SU-DHL-6 (cell line): ENCODE results near the gene CACNB3.

ENCODE experiments used
- H2AFZ ChIP-seq: fragments of 200-600 bp; sonication (generic); 2 replicates; pipeline ENCODE4 v1.6.1; 2014; ENCODE audit warnings: low read depth, mild to moderate bottlenecking, moderate library complexity, mixed read lengths, antibody characterized with exemption, low read length; ENCODE audit not compliant: severe bottlenecking
- H3F3A ChIP-seq: fragments of 200-600 bp; shearing (Covaris generic); 2 replicates; pipeline ENCODE4 v1.6.0; 2016; ENCODE audit warnings: antibody characterized with exemption, mild to moderate bottlenecking; ENCODE audit not compliant: insufficient read depth
- H3K27ac ChIP-seq: fragments of 200-600 bp; sonication (generic); 2 replicates; pipeline ENCODE4 v1.5.1; 2016; ENCODE audit warnings: low read depth, mild to moderate bottlenecking, low read length, moderate library complexity, mixed read lengths
- H3K27me3 ChIP-seq: fragments of 200-600 bp; sonication (generic), shearing (Covaris generic); 2 replicates; pipeline ENCODE4 v1.6.0; 2014; ENCODE audit warnings: mild to moderate bottlenecking, low read length
- H3K36me3 ChIP-seq: fragments of 200-600 bp; sonication (generic); 2 replicates; pipeline ENCODE4 v1.6.1; 2014; ENCODE audit warnings: mild to moderate bottlenecking, low read length, mixed read lengths
- H3K4me2 ChIP-seq: fragments of 300-600, 200-600 bp; shearing (Covaris generic), sonication (generic); 2 replicates; pipeline ENCODE4 v1.6.0; 2014; ENCODE audit warnings: low read length, low read depth, mild to moderate bottlenecking; ENCODE audit not compliant: poor library complexity, severe bottlenecking
- H3K4me3 ChIP-seq: fragments of 200-600 bp; sonication (generic); 2 replicates; pipeline ENCODE4 v1.5.1; 2014; ENCODE audit warnings: antibody characterized with exemption, low read length, mild to moderate bottlenecking, mixed read lengths; ENCODE audit not compliant: insufficient read depth, poor library complexity, severe bottlenecking
- H3K79me2 ChIP-seq: fragments of 200-600 bp; sonication (generic); 2 replicates; pipeline ENCODE4 v1.6.1; 2014; ENCODE audit warnings: mild to moderate bottlenecking, low read length, moderate library complexity; ENCODE audit not compliant: insufficient read depth
- H3K9ac ChIP-seq: fragments of 200-600 bp; sonication (generic); 2 replicates; pipeline ENCODE4 v1.7.0; 2014; ENCODE audit warnings: mild to moderate bottlenecking, low read length
- H3K9me2 ChIP-seq: fragments of 200-600 bp; sonication (generic); replicated peaks from 2 replicates; pipeline ENCODE4 v1.6.1; 2014; ENCODE audit warnings: low read length; ENCODE audit not compliant: insufficient read depth
- H3K9me3 ChIP-seq: fragments of 200-600 bp; sonication (generic); 2 replicates; pipeline ENCODE4 v1.6.1; 2014; ENCODE audit warnings: low read length, mixed read lengths; ENCODE audit not compliant: insufficient read depth
- H4K20me1 ChIP-seq: fragments of 200-600 bp; sonication (generic); 2 replicates; pipeline ENCODE4 v1.6.1; 2014; ENCODE audit warnings: low read depth, mild to moderate bottlenecking, antibody characterized with exemption, low read length, moderate library complexity, mixed read lengths
- CTCF ChIP-seq: fragments of 200-600 bp; sonication (generic); IDR thresholded peaks from one replicate; pipeline ENCODE4 v1.5.1; 2017; ENCODE audit warnings: antibody characterized with exemption, mild to moderate bottlenecking, low read length, moderate library complexity; ENCODE audit not compliant: insufficient read depth, poor library complexity, severe bottlenecking
- EZH2phosphoT487 ChIP-seq: fragments of 200-600 bp; sonication (generic), shearing (Covaris generic); conservative IDR thresholded peaks from 2 replicates; pipeline ENCODE4 v1.6.1; 2018; ENCODE audit warnings: mild to moderate bottlenecking, antibody characterized with exemption, low read length, moderate library complexity, mixed read lengths

The CACNB3 gene

GRCh38 chr12:48828293-48828692, 10.0 kb downstream of the CACNB3 start:
- H3K9me3 ChIP-seq, result no peaks in the 10 kb centered on the region
- no peaks in the 10 kb centered on the region; the same call in 1 of the 2 replicates for H4K20me1 ChIP-seq
- no peaks in the 10 kb centered on the region for H3F3A ChIP-seq
- no peaks in the 10 kb centered on the region for H3K27me3 ChIP-seq
- H3K36me3 ChIP-seq, result peaks cover 4% of the 10 kb centered on the region
- H3K9me2 ChIP-seq, result no peaks in the 10 kb centered on the region
- H3K4me2 ChIP-seq, result no peak overlapping the region
- no peak overlapping the region for H3K9ac ChIP-seq
- H3K4me3 ChIP-seq, result no peak overlapping the region
- H3K79me2 ChIP-seq, result no peaks in the 10 kb centered on the region
- TF ChIP-seq EZH2phosphoT487 (no peak), CTCF (no peak)
- no peak overlapping the region for H2AFZ ChIP-seq
- no peak overlapping the region for H3K27ac ChIP-seq

DNA sequence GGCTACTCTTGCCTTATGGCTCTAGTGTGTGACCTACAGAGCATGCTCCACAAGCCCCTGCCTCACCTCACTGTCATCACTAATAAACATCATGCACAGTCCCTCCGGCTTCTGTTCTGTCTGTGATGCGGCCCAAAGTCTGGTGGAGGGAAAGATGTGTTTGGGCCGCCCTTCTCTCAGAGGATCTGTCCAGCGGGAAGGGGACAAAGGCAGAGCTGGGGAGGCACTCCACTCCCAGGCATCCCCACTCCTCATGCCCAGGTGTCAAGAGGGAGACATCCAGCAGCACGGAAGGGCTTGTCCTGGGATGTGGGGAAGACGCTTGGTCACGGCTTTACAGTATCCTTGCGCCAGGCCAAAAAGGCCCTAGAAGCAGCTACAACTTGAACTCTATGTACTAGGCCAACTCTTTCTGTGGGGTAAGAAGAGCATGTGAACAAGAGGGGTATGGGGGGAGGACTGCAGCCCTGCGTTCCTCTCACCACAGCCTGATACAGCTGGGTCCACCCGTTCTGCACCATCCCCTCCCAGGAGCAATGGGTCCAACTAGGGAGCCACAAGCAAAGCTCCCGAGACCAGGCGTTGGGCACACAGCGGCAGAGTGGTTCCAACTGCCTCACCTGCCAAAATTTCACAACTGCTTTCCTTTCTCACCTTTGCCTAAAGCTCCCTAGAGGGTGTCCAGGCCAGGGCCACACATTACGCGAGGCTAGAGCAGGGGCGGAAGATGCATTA, 10.7 kb downstream of the CACNB3 start:
- Histone ChIP-seq H3K36me3 (peaks cover 10% of the 10 kb centered on the region), H3K27me3 (no peaks in the 10 kb centered on the region)

DNA sequence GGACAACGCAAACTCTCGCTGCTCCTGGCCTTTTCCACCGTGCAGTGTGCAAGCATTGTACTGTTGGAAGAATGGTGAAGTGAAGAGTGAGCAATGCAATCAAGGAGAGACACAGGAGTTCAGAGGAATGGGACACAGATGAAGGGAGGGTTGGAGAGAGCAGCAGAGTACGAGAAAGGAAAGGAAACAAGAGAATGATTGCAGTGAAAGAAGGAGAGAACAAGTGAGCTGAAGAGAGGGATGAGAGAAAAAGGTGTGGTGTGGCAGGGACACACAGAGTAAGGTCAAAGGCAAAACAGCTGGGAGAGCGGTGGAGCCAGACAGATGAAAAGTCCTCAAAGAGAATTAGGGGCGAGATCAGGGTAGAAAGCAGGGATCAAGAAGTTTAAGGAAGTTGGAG, 13.0 kb downstream of the CACNB3 start:
- no peaks in the 10 kb centered on the region for H3K27me3 ChIP-seq
- no peak overlapping the region for H3K9ac ChIP-seq
- H3K9me3 ChIP-seq, result no peaks in the 10 kb centered on the region
- H3K36me3 ChIP-seq, result peaks cover 15% of the 10 kb centered on the region
- no peaks in the 10 kb centered on the region; the same call in 1 of the 2 replicates for H4K20me1 ChIP-seq
- no peaks in the 10 kb centered on the region for H3K79me2 ChIP-seq
- no peak overlapping the region for H3K4me3 ChIP-seq
- no peaks in the 10 kb centered on the region for H3F3A ChIP-seq
- no peaks in the 10 kb centered on the region for H3K9me2 ChIP-seq
- no peak overlapping the region for H3K4me2 ChIP-seq
- no peak for TF ChIP-seq CTCF
- TF ChIP-seq EZH2phosphoT487, result no peak
- H3K27ac ChIP-seq, result no peak overlapping the region
- no peak overlapping the region for H2AFZ ChIP-seq

More for the DNA sequence above, 10.7 kb downstream of the CACNB3 start:
- Histone ChIP-seq H3K27ac (no peak overlapping the region), H4K20me1 (no peaks in the 10 kb centered on the region; the same call in 1 of the 2 replicates), H3K9me3 (no peaks in the 10 kb centered on the region), H3F3A (no peaks in the 10 kb centered on the region), H3K4me2 (no peak overlapping the region), H3K9ac (no peak overlapping the region), H2AFZ (no peak overlapping the region), H3K79me2 (no peaks in the 10 kb centered on the region), H3K9me2 (no peaks in the 10 kb centered on the region), H3K4me3 (no peak overlapping the region)
- TF ChIP-seq EZH2phosphoT487, result no peak
- no peak for TF ChIP-seq CTCF
